GM12878 (cell line): Measurements from ENCODE around the gene OMP. TPM values are rescaled to one million over a fixed set of nuclear protein-coding genes. Genes with fewer than 3 reads are reported as not detected.

Source experiments
- ATAC-seq: fragments of 200-7000 bp; cut with Tn5 transposase; 3 replicates; pipeline ENCODE4 v1.9.1; 2020; ENCODE audit warnings: mild to moderate bottlenecking, moderate library complexity
- BruUV-seq: library from RNA; stranded (reverse); fragments of 400-500 nt; replicated peaks from 2 replicates; lab custom pipeline; 2021; lab: Mats Ljungman, UMichigan
- CTCF ChIA-PET: fragments of 300-600 bp; sonication (Branson Sonifier 250); formaldehyde crosslinking; extraction: SDS; loops from one replicate; lab custom pipeline; 2021; ENCODE audit warnings: inconsistent platforms; lab: Yijun Ruan, JAX
- POLR2A ChIA-PET: fragments of 350-600 bp; formaldehyde crosslinking; extraction: SDS; loops from one replicate; lab custom pipeline; 2021; ENCODE audit warnings: inconsistent platforms; lab: Charles Lee
- RAD21 ChIA-PET: fragments of 300-600 bp; sonication (Branson Sonifier 250); formaldehyde crosslinking; loops from one replicate; lab custom pipeline; 2023; ENCODE audit warnings: antibody characterized with exemption; ENCODE audit not compliant: unreplicated experiment; lab: Charles Lee
- SMC1A ChIA-PET: fragments of 300-600 bp; sonication (Branson Sonifier 250); formaldehyde crosslinking; loops from one replicate; lab custom pipeline; 2023; ENCODE audit not compliant: unreplicated experiment, uncharacterized antibody; lab: Charles Lee
- DNase-seq: peaks from one replicate; pipeline ENCODE4 v3.0.0-alpha.2; 2011; ENCODE audit warnings: low read depth, low spot score
- FAIRE-seq: peaks from 3 replicates; lab custom pipeline; 2011; peaks lifted over from hg19 to GRCh38; lab: Jason Lieb, UNC
- H2AFZ ChIP-seq: 2 replicates; pipeline ENCODE4 v1.6.0; 2011; ENCODE audit warnings: low read depth, low read length, control low read depth; ENCODE audit not compliant: control insufficient read depth
- H3K27ac ChIP-seq: 2 replicates; pipeline ENCODE4 v1.5.1; 2011; ENCODE audit warnings: control low read depth; ENCODE audit not compliant: control insufficient read depth, insufficient read depth
- H3K27me3 ChIP-seq, 2 experiments: replicated peaks in 1 of 2; 2 replicates each; pipeline versions ENCODE4 v1.6.0 to v1.6.1; 2011; ENCODE audit warnings: low read length in 1 of 2; ENCODE audit not compliant: control insufficient read depth in 2 of 2, insufficient read depth in 2 of 2
- H3K36me3 ChIP-seq, 2 experiments: 2 replicates each; pipeline ENCODE4 v1.5.1; 2011; ENCODE audit warnings: low read length in 1 of 2; ENCODE audit not compliant: control insufficient read depth in 2 of 2, insufficient read depth in 2 of 2
- H3K4me1 ChIP-seq: 2 replicates; pipeline ENCODE4 v1.6.1; 2011; ENCODE audit warnings: mild to moderate bottlenecking, low read length, moderate library complexity, mixed read lengths; ENCODE audit not compliant: control insufficient read depth, insufficient read depth
- H3K4me2 ChIP-seq: 2 replicates; pipeline ENCODE4 v1.6.0; 2011; ENCODE audit warnings: control low read depth; ENCODE audit not compliant: control insufficient read depth, insufficient read depth
- H3K4me3 ChIP-seq: fragments of 200-600 bp; sonication (generic); 2 replicates; pipeline ENCODE4 v1.5.1; 2016
- H3K79me2 ChIP-seq: 2 replicates; pipeline ENCODE4 v1.6.0; 2011; ENCODE audit warnings: low read length; ENCODE audit not compliant: control insufficient read depth, insufficient read depth
- H3K9ac ChIP-seq: 2 replicates; pipeline ENCODE4 v1.8.0; 2011; ENCODE audit warnings: low read length, control low read depth, mixed read lengths; ENCODE audit not compliant: control insufficient read depth, insufficient read depth
- H3K9me3 ChIP-seq: replicated peaks from 3 replicates; pipeline ENCODE4 v1.5.1; 2011; ENCODE audit warnings: mild to moderate bottlenecking, low read length; ENCODE audit not compliant: control insufficient read depth, insufficient read depth
- H4K20me1 ChIP-seq: 2 replicates; pipeline ENCODE4 v1.6.0; 2011; ENCODE audit not compliant: control insufficient read depth, insufficient read depth
- CREB1 ChIP-seq: IDR thresholded peaks from 2 replicates; pipeline ENCODE4 v1.6.1; 2012; ENCODE audit warnings: low read depth, mild to moderate bottlenecking, inconsistent platforms
- KLF5 ChIP-seq: fragments of 450-650 bp; IDR thresholded peaks from 2 replicates; pipeline ENCODE4 v1.6.1; 2014; ENCODE audit warnings: mild to moderate bottlenecking; ENCODE audit not compliant: partially characterized antibody
- MYC ChIP-seq: IDR thresholded peaks from 2 replicates; pipeline ENCODE4 v1.6.1; 2011; ENCODE audit warnings: mild to moderate bottlenecking, low read length, moderate library complexity, inconsistent platforms; ENCODE audit not compliant: insufficient read depth, insufficient replicate concordance, insufficient read length, severe bottlenecking
- SMC3 ChIP-seq: IDR thresholded peaks from 2 replicates; pipeline ENCODE4 v1.6.1; 2011; ENCODE audit warnings: low read length, improper control_type of control experiment, borderline replicate concordance
- SP1 ChIP-seq: IDR thresholded peaks from one replicate; pipeline ENCODE4 v1.6.1; 2011; ENCODE audit warnings: low read depth, low read length
- ZNF217 ChIP-seq: fragments of 450-650 bp; IDR thresholded peaks from 2 replicates; pipeline ENCODE4 v1.6.1; 2017; ENCODE audit warnings: antibody characterized with exemption, mild to moderate bottlenecking
- WGBS: methylation state at CpG from one replicate; pipeline ENCODE4 v1.1.6; 2016; ENCODE audit warnings: low lambda C conversion rate; ENCODE audit not compliant: insufficient replicate concordance, insufficient coverage; ENCODE audit errors: missing lambda C conversion rate; 5-methylcytosine and 5-hydroxymethylcytosine counted together
- in situ Hi-C: fragments of 300-500 bp; cut with MboI; formaldehyde crosslinking; loops from 9 replicates; pipeline ENCODE4 v1.14.3; 2018; ENCODE audit warnings: mixed read lengths
- intact Hi-C: fragments of 100-400 bp; cut with micrococcal nuclease; formaldehyde crosslinking; loops from one replicate; pipeline ENCODE4 v1.14.2; 2022; ENCODE audit not compliant: unreplicated experiment
- polyA plus RNA-seq, 11 experiments: library from polyadenylated mRNA; depleted of rRNA in 4 of 11; unstranded in 6 of 11; stranded (reverse) in 5 of 11; fragments of >200 nt; fragmentation: Nextera tagmentation in 4 of 11; fragmentation: Illumina TruSeq in 1 of 11; extraction: Ambion mirVana in 4 of 11; extraction: Trizol in 1 of 11; gene quantifications; 1 replicate in 1 of 11; 2 replicates in 10 of 11; pipeline versions ENCODE4 v1.2.1 to v1.2.3, GENCODE V29; 2011 to 2016; ENCODE audit warnings: inconsistent platforms in 2 of 11, missing spikeins in 2 of 11, low read depth in 1 of 11
- total RNA-seq, 4 experiments: library from RNA; depleted of rRNA in 3 of 4; stranded (reverse); fragments of >200 nt in 3 of 4; fragmentation: Illumina TruSeq in 1 of 4; extraction: Trizol in 1 of 4; gene quantifications; 2 replicates each; pipeline versions ENCODE4 v1.2.1 to v1.2.3, GENCODE V29; 2013 to 2021
- TF ChIP-seq, protein P1 (sequence below): fragments of 450-650 bp; IDR thresholded peaks from 2 replicates; pipeline ENCODE4 v1.6.1; 2017; ENCODE audit warnings: antibody characterized with exemption, mild to moderate bottlenecking, moderate library complexity
- TF ChIP-seq, protein P2 (sequence below): IDR thresholded peaks from 2 replicates; pipeline ENCODE4 v1.6.1; 2011; ENCODE audit warnings: mild to moderate bottlenecking, low read depth, low read length, moderate library complexity; ENCODE audit not compliant: insufficient replicate concordance
- TF ChIP-seq, protein P3 (sequence below), 3 experiments: IDR thresholded peaks in 2 of 3; conservative IDR thresholded peaks in 1 of 3; 2 replicates each; pipeline ENCODE4 v1.5.1; 2011; ENCODE audit warnings: low read depth in 3 of 3, low read length in 3 of 3, mild to moderate bottlenecking in 3 of 3, control low read depth in 2 of 3, moderate library complexity in 2 of 3, inconsistent platforms in 1 of 3, mixed read lengths in 1 of 3; ENCODE audit not compliant: control insufficient read depth in 2 of 3, insufficient read depth in 1 of 3; ENCODE audit errors: extremely low read depth in 1 of 3

The OMP gene
- total and polyA plus RNA-seq, 10 of the 15 experiments (the other 5 are each of a cell fraction or from before 2014, with no cell fraction given) = not detected

DNA sequence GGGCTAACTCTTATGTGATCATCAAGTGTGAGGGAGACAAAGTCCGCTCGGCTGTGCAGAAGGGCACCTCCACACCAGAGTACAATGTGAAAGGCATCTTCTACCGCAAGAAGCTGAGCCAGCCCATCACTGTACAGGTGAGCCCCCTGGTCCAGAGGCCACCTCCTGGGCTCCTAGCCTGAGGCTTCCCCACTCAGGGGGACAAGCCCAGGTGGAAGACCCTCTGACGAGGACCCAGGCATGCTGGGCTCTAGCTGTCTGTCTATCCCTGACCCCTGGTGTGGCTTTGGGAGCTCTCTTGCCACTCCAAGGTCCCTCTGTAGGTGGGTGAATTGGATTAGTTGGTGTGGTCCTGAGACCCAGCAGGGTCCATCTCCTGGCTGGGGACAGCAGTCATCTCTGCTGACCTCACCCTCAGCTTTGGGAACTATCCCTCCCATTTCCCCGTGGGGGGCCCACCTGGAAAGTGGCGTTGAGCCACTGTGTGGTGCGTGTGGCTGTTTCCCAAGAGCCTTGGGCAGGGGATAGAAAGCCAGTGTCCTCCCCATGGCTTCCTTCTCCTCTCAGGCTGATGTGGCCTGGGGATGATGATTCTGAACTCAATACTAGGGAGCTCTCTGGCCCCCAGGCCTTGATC lies 20.1 kb downstream of the OMP start:
- Histone ChIP-seq H3K4me3 (no peak overlapping the region), H3K4me2 (no peak overlapping the region), H3K79me2 (no peaks in the 10 kb centered on the region), H3K36me3 (no peaks in the 10 kb centered on the region), H3K4me1 (0 out of 2 replicates have a peak, but pooled peaks cover 3% of the 10 kb centered on the region), H3K27me3 (peaks cover 0 to 3% of the 10 kb centered on the region in 2 experiments; a peak in 2 of 4 replicates), H3K9ac (no peak overlapping the region), H2AFZ (no peak overlapping the region), H3K27ac (no peak overlapping the region), H3K9me3 (no peaks in the 10 kb centered on the region), H4K20me1 (no peaks in the 10 kb centered on the region)
- intact Hi-C loops = no loop called here
- DNase-seq (no peak), ATAC-seq (no peak), FAIRE-seq (no peak)
- RAD21 ChIA-PET = no interaction called here
- no TSS peak for BruUV-seq
- TF ChIP-seq SMC3 (no peak), MYC (no peak), CREB1 (no peak), ZNF217 (no peak), SP1 (no peak), KLF5 (no peak)
- TF ChIP-seq, protein P1, sequence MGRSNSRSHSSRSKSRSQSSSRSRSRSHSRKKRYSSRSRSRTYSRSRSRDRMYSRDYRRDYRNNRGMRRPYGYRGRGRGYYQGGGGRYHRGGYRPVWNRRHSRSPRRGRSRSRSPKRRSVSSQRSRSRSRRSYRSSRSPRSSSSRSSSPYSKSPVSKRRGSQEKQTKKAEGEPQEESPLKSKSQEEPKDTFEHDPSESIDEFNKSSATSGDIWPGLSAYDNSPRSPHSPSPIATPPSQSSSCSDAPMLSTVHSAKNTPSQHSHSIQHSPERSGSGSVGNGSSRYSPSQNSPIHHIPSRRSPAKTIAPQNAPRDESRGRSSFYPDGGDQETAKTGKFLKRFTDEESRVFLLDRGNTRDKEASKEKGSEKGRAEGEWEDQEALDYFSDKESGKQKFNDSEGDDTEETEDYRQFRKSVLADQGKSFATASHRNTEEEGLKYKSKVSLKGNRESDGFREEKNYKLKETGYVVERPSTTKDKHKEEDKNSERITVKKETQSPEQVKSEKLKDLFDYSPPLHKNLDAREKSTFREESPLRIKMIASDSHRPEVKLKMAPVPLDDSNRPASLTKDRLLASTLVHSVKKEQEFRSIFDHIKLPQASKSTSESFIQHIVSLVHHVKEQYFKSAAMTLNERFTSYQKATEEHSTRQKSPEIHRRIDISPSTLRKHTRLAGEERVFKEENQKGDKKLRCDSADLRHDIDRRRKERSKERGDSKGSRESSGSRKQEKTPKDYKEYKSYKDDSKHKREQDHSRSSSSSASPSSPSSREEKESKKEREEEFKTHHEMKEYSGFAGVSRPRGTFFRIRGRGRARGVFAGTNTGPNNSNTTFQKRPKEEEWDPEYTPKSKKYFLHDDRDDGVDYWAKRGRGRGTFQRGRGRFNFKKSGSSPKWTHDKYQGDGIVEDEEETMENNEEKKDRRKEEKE = no peak
- TF ChIP-seq, protein P2, sequence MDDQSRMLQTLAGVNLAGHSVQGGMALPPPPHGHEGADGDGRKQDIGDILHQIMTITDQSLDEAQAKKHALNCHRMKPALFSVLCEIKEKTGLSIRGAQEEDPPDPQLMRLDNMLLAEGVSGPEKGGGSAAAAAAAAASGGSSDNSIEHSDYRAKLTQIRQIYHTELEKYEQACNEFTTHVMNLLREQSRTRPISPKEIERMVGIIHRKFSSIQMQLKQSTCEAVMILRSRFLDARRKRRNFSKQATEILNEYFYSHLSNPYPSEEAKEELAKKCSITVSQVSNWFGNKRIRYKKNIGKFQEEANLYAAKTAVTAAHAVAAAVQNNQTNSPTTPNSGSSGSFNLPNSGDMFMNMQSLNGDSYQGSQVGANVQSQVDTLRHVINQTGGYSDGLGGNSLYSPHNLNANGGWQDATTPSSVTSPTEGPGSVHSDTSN = no peak
- TF ChIP-seq, protein P3, sequence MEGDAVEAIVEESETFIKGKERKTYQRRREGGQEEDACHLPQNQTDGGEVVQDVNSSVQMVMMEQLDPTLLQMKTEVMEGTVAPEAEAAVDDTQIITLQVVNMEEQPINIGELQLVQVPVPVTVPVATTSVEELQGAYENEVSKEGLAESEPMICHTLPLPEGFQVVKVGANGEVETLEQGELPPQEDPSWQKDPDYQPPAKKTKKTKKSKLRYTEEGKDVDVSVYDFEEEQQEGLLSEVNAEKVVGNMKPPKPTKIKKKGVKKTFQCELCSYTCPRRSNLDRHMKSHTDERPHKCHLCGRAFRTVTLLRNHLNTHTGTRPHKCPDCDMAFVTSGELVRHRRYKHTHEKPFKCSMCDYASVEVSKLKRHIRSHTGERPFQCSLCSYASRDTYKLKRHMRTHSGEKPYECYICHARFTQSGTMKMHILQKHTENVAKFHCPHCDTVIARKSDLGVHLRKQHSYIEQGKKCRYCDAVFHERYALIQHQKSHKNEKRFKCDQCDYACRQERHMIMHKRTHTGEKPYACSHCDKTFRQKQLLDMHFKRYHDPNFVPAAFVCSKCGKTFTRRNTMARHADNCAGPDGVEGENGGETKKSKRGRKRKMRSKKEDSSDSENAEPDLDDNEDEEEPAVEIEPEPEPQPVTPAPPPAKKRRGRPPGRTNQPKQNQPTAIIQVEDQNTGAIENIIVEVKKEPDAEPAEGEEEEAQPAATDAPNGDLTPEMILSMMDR (IDR thresholded peaks at IDR 0.05 in 2 of 3, conservative IDR thresholded peaks at IDR 0.05 in 1 of 3; ENCODE audit: control insufficient read depth in 2 of 3, extremely low read depth in 1 of 3, insufficient read depth in 1 of 3, low read depth in 3 of 3, low read length in 3 of 3) = no peak
- CTCF ChIA-PET = interaction anchor here (0.7 to 1.1 kb wide), 3 partner anchors 16 to 65 kb away, joined by 3 read pairs; no protein-coding TSS in a partner anchor
- in situ Hi-C loops = no loop called here
- POLR2A ChIA-PET = no interaction called here
- WGBS = 31% methylated on average over 7 of the region's 7 CpGs
- SMC1A ChIA-PET = no interaction called here
